Measurements from ENCODE around the gene SLC43A1. TPM values are rescaled to one million over a fixed set of nuclear protein-coding genes. Genes with fewer than 3 reads are reported as not detected.

SLC43A1 gene
- total RNA-seq, 1 experiment from 2014 or later = 11.8 TPM

- no peak overlapping the region for H3K4me2 ChIP-seq (ENCODE audit: low read length)
- H3K4me1 ChIP-seq (ENCODE audit: control insufficient read depth in 1 of 2, insufficient read depth in 2 of 2, low read length in 2 of 2) = no peaks in the 10 kb centered on the region
- no peaks in the 10 kb centered on the region for H4K20me1 ChIP-seq (ENCODE audit: insufficient read depth)
- DNase-seq (ENCODE audit: low read depth, low spot score) (no peak), ATAC-seq (no peak)
- no TSS peak for BruUV-seq (replicated peaks)
- peaks cover 0 to 5% of the 10 kb centered on the region in 2 experiments; a peak in 2 of 4 replicates for H3K36me3 ChIP-seq (ENCODE audit: control insufficient read depth in 1 of 2, insufficient read depth in 2 of 2, low read length in 2 of 2)
- CTCF ChIA-PET = no interaction called here
- POLR2A ChIA-PET = no interaction called here
- no peak overlapping the region for H3K4me3 ChIP-seq (replicated peaks in 1 of 2; ENCODE audit: low read depth in 1 of 2, low read length in 2 of 2)
- no peaks in the 10 kb centered on the region for H3K79me2 ChIP-seq (ENCODE audit: insufficient read depth, low read length)
- H3K27me3 ChIP-seq (ENCODE audit: insufficient read depth, low read length) = no peaks in the 10 kb centered on the region
- RAD21 ChIA-PET (ENCODE audit: low non-redundant PET in 1 of 2, low total read pairs in 2 of 2, uncharacterized antibody in 2 of 2, unreplicated experiment in 2 of 2) = no interaction called here
- H3K9me3 ChIP-seq (ENCODE audit: control insufficient read depth in 1 of 2, insufficient read depth in 1 of 2, low read depth in 1 of 2, low read length in 2 of 2) = no peaks in the 10 kb centered on the region
- H3K27ac ChIP-seq (ENCODE audit: low read depth, low read length) = no peak overlapping the region
- no peak overlapping the region for H3K9ac ChIP-seq (ENCODE audit: low read length)
- intact Hi-C loops (cut with micrococcal nuclease) = no loop called here
- no peaks in the 10 kb centered on the region for H3K9me2 ChIP-seq (ENCODE audit: insufficient read depth)
- TF ChIP-seq ZBTB33 (IDR thresholded peaks at IDR 0.05; ENCODE audit: extremely low read depth, insufficient replicate concordance, low read length) (no peak), ZNF274 (IDR thresholded peaks at IDR 0.05; ENCODE audit: low read depth, low read length) (no peak), EZH2 (IDR thresholded peaks at IDR 0.05) (no peak), ZFX (IDR thresholded peaks at IDR 0.05) (no peak), JUND (IDR thresholded peaks at IDR 0.05) (no peak), RAD21 (IDR thresholded peaks at IDR 0.05; ENCODE audit: low read depth) (no peak), POLR2A (IDR thresholded peaks at IDR 0.05; ENCODE audit: borderline replicate concordance, extremely low read depth, insufficient read depth, insufficient read length) (no peak), FOSL1 (IDR thresholded peaks at IDR 0.05; ENCODE audit: low read depth) (no peak), REST (IDR thresholded peaks at IDR 0.05; ENCODE audit: low read depth) (no peak), MAX (IDR thresholded peaks at IDR 0.05) (no peak)
- no peak overlapping the region for H2AFZ ChIP-seq (ENCODE audit: low read depth, low read length, poor library complexity, severe bottlenecking)
These were observed 47.2 kb downstream of the SLC43A1 start for GRCh38 chr11:57468276-57468675.
